Calu3 (cell line): ENCODE data around the gene INCENP. TPM values are rescaled to one million over a fixed set of nuclear protein-coding genes. Genes with fewer than 3 reads are reported as not detected.

Experiments
- BruUV-seq: library from RNA; stranded (reverse); fragments of 400-500 nt; replicated peaks from 2 replicates; lab custom pipeline; 2021; lab: Mats Ljungman, UMichigan
- CTCF ChIA-PET: fragments of 300-600 bp; sonication (Branson Sonifier 250); formaldehyde crosslinking; loops from one replicate; lab custom pipeline; 2022; ENCODE audit warnings: antibody characterized with exemption; lab: Charles Lee
- DNase-seq: peaks from one replicate; pipeline ENCODE4 v3.0.0; 2022
- H3K27ac Mint-ChIP-seq: one replicate; pipeline ENCODE4 v1.8.0; 2022; ENCODE audit warnings: mixed read lengths; ENCODE audit not compliant: unreplicated experiment
- H3K27me3 Mint-ChIP-seq: one replicate; pipeline ENCODE4 v1.8.0; 2022; ENCODE audit warnings: mixed read lengths; ENCODE audit not compliant: unreplicated experiment
- H3K36me3 Mint-ChIP-seq: one replicate; pipeline ENCODE4 v1.8.0; 2022; ENCODE audit warnings: mild to moderate bottlenecking, moderate library complexity, mixed read lengths; ENCODE audit not compliant: insufficient read depth, unreplicated experiment
- H3K4me1 Mint-ChIP-seq: one replicate; pipeline ENCODE4 v1.8.0; 2022; ENCODE audit warnings: mild to moderate bottlenecking, low read depth, mixed read lengths; ENCODE audit not compliant: unreplicated experiment
- H3K4me3 Mint-ChIP-seq: one replicate; pipeline ENCODE4 v1.8.0; 2022; ENCODE audit warnings: mild to moderate bottlenecking, low read depth, moderate library complexity, mixed read lengths; ENCODE audit not compliant: unreplicated experiment
- H3K9me3 Mint-ChIP-seq: one replicate; pipeline ENCODE4 v1.8.0; 2022; ENCODE audit warnings: low read depth, mixed read lengths; ENCODE audit not compliant: unreplicated experiment
- intact Hi-C: fragments of 100-400 bp; cut with micrococcal nuclease; formaldehyde crosslinking; loops from one replicate; pipeline ENCODE4 v1.10.0; 2022; ENCODE audit not compliant: unreplicated experiment
- total RNA-seq: library from RNA; stranded (reverse); gene quantifications from 2 replicates; pipeline ENCODE4 v1.2.3, GENCODE V29; 2022
- TF ChIP-seq, protein P1 (sequence below): fragments of 200-600 bp; IDR thresholded peaks from one replicate; pipeline ENCODE4 v1.8.0; 2022; ENCODE audit warnings: antibody characterized with exemption; ENCODE audit not compliant: unreplicated experiment

The INCENP gene
- total RNA-seq, 1 experiment from 2014 or later: 115 TPM

- Mint-ChIP-seq H3K36me3 (peaks cover 30% of the 10 kb centered on the region), H3K27ac (no peak overlapping the region)
Measured at GRCh38 chr11:62144641-62145255, 20.9 kb downstream of the INCENP start.

DNA sequence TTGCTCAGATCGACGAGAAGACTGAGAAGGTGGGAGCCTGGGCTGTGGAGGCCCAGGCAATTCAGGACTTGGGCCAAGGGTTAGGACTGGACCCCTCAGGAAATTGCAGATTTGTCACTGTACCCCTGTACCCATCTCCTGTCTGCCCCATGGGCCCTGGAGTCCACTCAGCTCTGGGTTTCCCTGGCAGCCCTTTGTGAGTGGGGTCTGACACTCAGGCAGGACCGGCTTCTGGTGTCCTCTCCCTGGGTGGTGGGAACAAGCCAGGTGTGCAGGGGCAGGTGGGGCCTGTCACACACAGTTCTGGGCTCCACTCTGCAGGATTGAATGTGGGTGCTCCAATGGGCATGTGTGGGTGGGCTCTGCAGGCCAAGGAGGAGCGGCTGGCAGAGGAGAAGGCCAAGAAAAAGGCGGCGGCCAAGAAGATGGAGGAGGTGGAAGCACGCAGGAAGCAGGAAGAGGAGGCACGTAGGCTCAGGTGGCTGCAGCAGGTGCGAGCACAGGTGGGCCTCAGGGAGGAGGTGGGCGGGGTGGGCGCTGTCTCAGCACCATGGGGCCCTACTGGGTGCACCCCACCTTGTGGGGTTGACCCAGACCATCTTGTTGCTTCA is 21.6 kb downstream of the INCENP start:
- BruUV-seq: no TSS peak
- Mint-ChIP-seq H3K27me3 (no peaks in the 10 kb centered on the region), H3K9me3 (no peaks in the 10 kb centered on the region), H3K36me3 (peaks cover 33% of the 10 kb centered on the region), H3K27ac (no peak overlapping the region), H3K4me1 (no peaks in the 10 kb centered on the region), H3K4me3 (no peak overlapping the region)
- no peak for DNase-seq
- intact Hi-C loops: no loop called here
- CTCF ChIA-PET: no interaction called here
- TF ChIP-seq, protein P1, sequence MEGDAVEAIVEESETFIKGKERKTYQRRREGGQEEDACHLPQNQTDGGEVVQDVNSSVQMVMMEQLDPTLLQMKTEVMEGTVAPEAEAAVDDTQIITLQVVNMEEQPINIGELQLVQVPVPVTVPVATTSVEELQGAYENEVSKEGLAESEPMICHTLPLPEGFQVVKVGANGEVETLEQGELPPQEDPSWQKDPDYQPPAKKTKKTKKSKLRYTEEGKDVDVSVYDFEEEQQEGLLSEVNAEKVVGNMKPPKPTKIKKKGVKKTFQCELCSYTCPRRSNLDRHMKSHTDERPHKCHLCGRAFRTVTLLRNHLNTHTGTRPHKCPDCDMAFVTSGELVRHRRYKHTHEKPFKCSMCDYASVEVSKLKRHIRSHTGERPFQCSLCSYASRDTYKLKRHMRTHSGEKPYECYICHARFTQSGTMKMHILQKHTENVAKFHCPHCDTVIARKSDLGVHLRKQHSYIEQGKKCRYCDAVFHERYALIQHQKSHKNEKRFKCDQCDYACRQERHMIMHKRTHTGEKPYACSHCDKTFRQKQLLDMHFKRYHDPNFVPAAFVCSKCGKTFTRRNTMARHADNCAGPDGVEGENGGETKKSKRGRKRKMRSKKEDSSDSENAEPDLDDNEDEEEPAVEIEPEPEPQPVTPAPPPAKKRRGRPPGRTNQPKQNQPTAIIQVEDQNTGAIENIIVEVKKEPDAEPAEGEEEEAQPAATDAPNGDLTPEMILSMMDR: no peak

More at GRCh38 chr11:62144641-62145255, 20.9 kb downstream of the INCENP start:
- TF ChIP-seq, protein P1: no peak
- DNase-seq: no peak
- BruUV-seq: no TSS peak
- intact Hi-C loops: no loop called here
- H3K27me3 Mint-ChIP-seq: no peaks in the 10 kb centered on the region
- no peaks in the 10 kb centered on the region for H3K4me1 Mint-ChIP-seq
- no peak overlapping the region for H3K4me3 Mint-ChIP-seq
- CTCF ChIA-PET: no interaction called here
- no peaks in the 10 kb centered on the region for H3K9me3 Mint-ChIP-seq

DNA sequence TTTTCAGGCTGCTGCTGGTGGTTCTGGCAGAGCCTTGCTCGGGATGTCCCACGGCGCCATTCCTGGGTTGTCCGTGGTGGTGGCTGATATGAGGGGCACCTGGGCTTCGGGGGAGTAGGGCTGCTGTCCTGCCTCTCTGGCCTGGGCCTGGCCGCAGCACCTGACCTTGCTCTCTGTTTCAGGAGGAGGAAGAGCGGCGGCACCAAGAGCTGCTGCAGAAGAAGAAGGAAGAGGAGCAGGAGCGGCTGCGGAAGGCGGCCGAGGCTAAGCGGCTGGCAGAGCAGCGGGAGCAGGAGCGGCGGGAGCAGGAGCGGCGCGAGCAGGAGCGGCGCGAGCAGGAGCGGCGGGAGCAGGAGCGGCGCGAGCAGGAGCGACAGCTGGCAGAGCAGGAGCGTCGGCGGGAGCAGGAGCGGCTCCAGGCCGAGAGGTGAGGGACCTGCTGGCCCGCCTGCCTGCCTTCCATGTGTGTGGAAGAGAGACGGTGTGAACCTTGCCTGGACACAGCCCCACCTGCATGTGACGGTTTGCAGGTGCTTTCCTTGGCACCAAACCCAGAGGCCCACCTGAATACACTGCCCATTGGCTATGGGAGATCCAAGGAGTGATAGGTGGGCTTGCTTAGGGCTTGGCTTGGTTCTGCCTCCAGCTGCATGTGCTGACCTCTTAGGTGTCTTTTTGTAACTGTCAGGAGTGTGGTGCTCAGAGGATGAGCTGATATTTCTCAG is 22.8 kb downstream of the INCENP start:
- DNase-seq: no peak
- Mint-ChIP-seq H3K36me3 (peaks cover 33% of the 10 kb centered on the region), H3K9me3 (no peaks in the 10 kb centered on the region), H3K4me3 (no peak overlapping the region), H3K4me1 (no peaks in the 10 kb centered on the region), H3K27me3 (no peaks in the 10 kb centered on the region), H3K27ac (no peak overlapping the region)
- TF ChIP-seq, protein P1: no peak
- intact Hi-C loops: no loop called here
- BruUV-seq: no TSS peak
- CTCF ChIA-PET: no interaction called here

DNA sequence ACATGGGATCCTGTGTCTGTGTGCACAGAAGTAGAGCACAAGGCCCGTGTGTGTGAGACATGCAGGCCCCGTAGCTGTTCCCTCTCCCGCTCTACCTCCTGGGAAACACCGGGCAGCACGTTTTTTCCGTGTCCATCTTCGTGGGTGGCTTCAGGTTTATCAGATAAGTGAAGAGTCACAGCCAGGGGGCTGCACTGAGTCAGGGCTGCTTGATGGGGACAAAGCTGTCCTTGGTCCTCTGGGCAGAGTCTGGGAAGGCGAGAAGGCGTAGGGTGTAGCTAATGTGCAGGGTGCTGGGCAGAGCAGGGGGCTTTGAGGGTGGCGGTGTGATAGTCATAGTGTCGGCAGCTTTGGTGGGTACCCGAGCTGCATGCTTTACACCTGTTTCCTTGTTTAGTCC is 23.7 kb downstream of the INCENP start:
- DNase-seq: no peak
- BruUV-seq: no TSS peak
- H3K27ac Mint-ChIP-seq: no peak overlapping the region
- H3K27me3 Mint-ChIP-seq: no peaks in the 10 kb centered on the region
- CTCF ChIA-PET: interaction anchor here (0.5 kb wide), 1 partner anchor 426 kb away, joined by 3 read pairs; the partner anchor contains the start of gene EEF1G
- TF ChIP-seq, protein P1: no peak
- H3K4me3 Mint-ChIP-seq: no peak overlapping the region
- H3K36me3 Mint-ChIP-seq: peaks cover 35% of the 10 kb centered on the region
- no peaks in the 10 kb centered on the region for H3K9me3 Mint-ChIP-seq
- no peaks in the 10 kb centered on the region for H3K4me1 Mint-ChIP-seq
- intact Hi-C loops: no loop called here
